Activated naive CD4-positive, alpha-beta T cell treated with anti-CD3 and anti-CD28 coated beads for 36 hours (primary cell): Measurements from ENCODE around the gene MVD. TPM values are rescaled to one million over a fixed set of nuclear protein-coding genes. Genes with fewer than 3 reads are reported as not detected.
"Not testable (repeated sequence)": the region's sequence is repeated elsewhere in the genome, so short reads cannot be mapped to it uniquely, and the experiment has no call there.

Experiments
- CTCF ChIA-PET: fragments of 350-600 bp; sonication (Branson Sonifier 250); formaldehyde crosslinking; loops from one replicate; lab custom pipeline; 2021; ENCODE audit warnings: antibody characterized with exemption; lab: Charles Lee
- DNase-seq: peaks from one replicate; pipeline ENCODE4 v3.0.0-alpha.2; 2020
- H3K27ac Mint-ChIP-seq: one replicate; pipeline ENCODE4 v1.8.0; 2021; ENCODE audit warnings: mild to moderate bottlenecking, mixed read lengths
- H3K27me3 Mint-ChIP-seq: one replicate; pipeline ENCODE4 v1.8.0; 2021; ENCODE audit warnings: low read depth, mixed read lengths
- H3K36me3 Mint-ChIP-seq: one replicate; pipeline ENCODE4 v1.8.0; 2021; ENCODE audit warnings: low read depth, mixed read lengths
- H3K4me1 Mint-ChIP-seq: one replicate; pipeline ENCODE4 v1.8.0; 2021; ENCODE audit warnings: low read depth, mixed read lengths
- H3K4me3 Mint-ChIP-seq: one replicate; pipeline ENCODE4 v1.8.0; 2021; ENCODE audit warnings: mild to moderate bottlenecking, moderate library complexity, mixed read lengths
- H3K9me3 Mint-ChIP-seq: one replicate; pipeline ENCODE4 v1.8.0; 2021; ENCODE audit warnings: mixed read lengths
- intact Hi-C: fragments of 100-400 bp; cut with micrococcal nuclease; formaldehyde crosslinking; loops from one replicate; pipeline ENCODE4 v1.15.1; 2023
- total RNA-seq, 2 experiments: library from RNA; stranded (reverse); gene quantifications; one replicate each; pipeline ENCODE4 v1.2.3, GENCODE V29; 2021

Gene MVD
- total RNA-seq, 2 experiments from 2014 or later: 90.5 to 96.8 TPM

- Mint-ChIP-seq H3K27ac (no peak overlapping the region), H3K36me3 (peaks cover 32% of the 10 kb centered on the region), H3K4me1 (no peaks in the 10 kb centered on the region), H3K4me3 (no peak overlapping the region), H3K9me3 (no peaks in the 10 kb centered on the region), H3K27me3 (no peaks in the 10 kb centered on the region)
- no peak for DNase-seq
- intact Hi-C loops: no loop called here
- CTCF ChIA-PET: no interaction called here
Observed at GRCh38 chr16:88610909-88611812, 51.7 kb downstream of the MVD start.

- Mint-ChIP-seq H3K36me3 (peaks cover 32% of the 10 kb centered on the region), H3K4me3 (no peak overlapping the region), H3K27ac (no peak overlapping the region), H3K9me3 (no peaks in the 10 kb centered on the region), H3K27me3 (no peaks in the 10 kb centered on the region), H3K4me1 (no peaks in the 10 kb centered on the region)
- CTCF ChIA-PET: interaction anchor here (1.1 kb wide), 1 partner anchor 128 kb away, joined by 3 read pairs; no protein-coding TSS in a partner anchor
- no peak for DNase-seq
- intact Hi-C loops: no loop called here
Observed at GRCh38 chr16:88610080-88610479, 52.8 kb downstream of the MVD start.

GRCh38 chr16:88609426-88609825, 53.5 kb downstream of the MVD start:
- CTCF ChIA-PET: interaction anchor here (1.1 kb wide), 1 partner anchor 128 kb away, joined by 3 read pairs; no protein-coding TSS in a partner anchor
- intact Hi-C loops, H3K9me3 Mint-ChIP-seq, DNase-seq, H3K27me3 Mint-ChIP-seq, H3K4me3 Mint-ChIP-seq, H3K27ac Mint-ChIP-seq, H3K4me1 Mint-ChIP-seq: not testable (repeated sequence)
- H3K36me3 Mint-ChIP-seq: peaks cover 31% of the 10 kb centered on the region

- intact Hi-C loops: no loop called here
- DNase-seq: no peak
- Mint-ChIP-seq H3K9me3 (no peaks in the 10 kb centered on the region), H3K36me3 (peaks cover 26% of the 10 kb centered on the region), H3K4me1 (no peaks in the 10 kb centered on the region), H3K27ac (no peak overlapping the region), H3K27me3 (no peaks in the 10 kb centered on the region), H3K4me3 (no peak overlapping the region)
- CTCF ChIA-PET: interaction anchor here (0.8 kb wide), 1 partner anchor 97 kb away, joined by 3 read pairs; no protein-coding TSS in a partner anchor
Observed at GRCh38 chr16:88608076-88608475, 54.8 kb downstream of the MVD start.

GRCh38 chr16:88606148-88606757, 56.6 kb downstream of the MVD start:
- H3K9me3 Mint-ChIP-seq: no peaks in the 10 kb centered on the region
- CTCF ChIA-PET: no interaction called here
- intact Hi-C loops: no loop called here
- no peak for DNase-seq
- no peaks in the 10 kb centered on the region for H3K27me3 Mint-ChIP-seq
- H3K4me3 Mint-ChIP-seq: no peak overlapping the region
- no peak overlapping the region for H3K27ac Mint-ChIP-seq
- H3K36me3 Mint-ChIP-seq: peaks cover 27% of the 10 kb centered on the region
- H3K4me1 Mint-ChIP-seq: no peaks in the 10 kb centered on the region

- intact Hi-C loops: no loop called here
- CTCF ChIA-PET: no interaction called here
- Mint-ChIP-seq H3K4me1 (no peaks in the 10 kb centered on the region), H3K4me3 (no peak overlapping the region), H3K36me3 (peaks cover 23% of the 10 kb centered on the region), H3K9me3 (no peaks in the 10 kb centered on the region), H3K27ac (no peak overlapping the region), H3K27me3 (no peaks in the 10 kb centered on the region)
- no peak for DNase-seq
Observed at GRCh38 chr16:88605186-88606147, 57.4 kb downstream of the MVD start.

- no peak overlapping the region for H3K27ac Mint-ChIP-seq
- intact Hi-C loops: no loop called here
- H3K4me3 Mint-ChIP-seq: no peak overlapping the region
- no peaks in the 10 kb centered on the region for H3K4me1 Mint-ChIP-seq
- CTCF ChIA-PET: no interaction called here
- H3K27me3 Mint-ChIP-seq: no peaks in the 10 kb centered on the region
- H3K9me3 Mint-ChIP-seq: no peaks in the 10 kb centered on the region
- no peak for DNase-seq
- peaks cover 21% of the 10 kb centered on the region for H3K36me3 Mint-ChIP-seq
Observed at GRCh38 chr16:88602091-88602490, 60.8 kb downstream of the MVD start.

Other genes with a start within 250 kb of the MVD start
- gene ZFPM1, start 209.8 kb downstream of the MVD start, total RNA-seq: 10 to 100 TPM; 11.0 to 12.2 TPM
- 10 to 100 TPM; 55.8 to 58.5 TPM for gene ZC3H18, start 92.7 kb downstream of the MVD start, total RNA-seq
- gene IL17C, start 24.5 kb downstream of the MVD start, total RNA-seq: not detected
- gene CYBA, start 12.0 kb downstream of the MVD start, total RNA-seq: 100 to 1,000 TPM; 167 to 180 TPM
- 1 to 10 TPM; 2.9 to 3.0 TPM for gene SNAI3, start 23.4 kb upstream of the MVD start, total RNA-seq
- 10 to 100 TPM; 33.6 to 35.3 TPM for gene RNF166, start 43.3 kb upstream of the MVD start, total RNA-seq
- 10 to 100 TPM; 46.1 to 48.1 TPM for gene CTU2, start 43.4 kb upstream of the MVD start, total RNA-seq
- 10 to 100 TPM; 78.2 to 80.1 TPM for gene PIEZO1, start 122.1 kb upstream of the MVD start, total RNA-seq
- gene CDT1, start 140.7 kb upstream of the MVD start, total RNA-seq: 100 to 1,000 TPM; 223 to 231 TPM
- 100 to 1,000 TPM; 314 TPM for gene APRT, start 148.8 kb upstream of the MVD start, total RNA-seq
- 10 to 100 TPM; 10.9 to 11.2 TPM for gene GALNS, start 193.9 kb upstream of the MVD start, total RNA-seq
- 10 to 100 TPM; 57.7 to 66.1 TPM for gene TRAPPC2L, start 194.0 kb upstream of the MVD start, total RNA-seq
- not detected for gene PABPN1L, start 203.6 kb upstream of the MVD start, total RNA-seq